CD14-positive monocyte (primary cell): ENCODE measurements around the gene CPNE9. TPM values are rescaled to one million over a fixed set of nuclear protein-coding genes. Genes with fewer than 3 reads are reported as not detected.

Experiments used
- DNase-seq, 3 donors: peaks; one replicate each; pipeline ENCODE4 v3.0.0-alpha.2; 2011 to 2022
- H2AFZ ChIP-seq: 2 replicates; pipeline ENCODE4 v1.6.0; 2012; ENCODE audit warnings: mild to moderate bottlenecking, low read depth, low read length, inconsistent platforms; ENCODE audit not compliant: insufficient read depth, poor library complexity, severe bottlenecking
- H3K27ac ChIP-seq, 2 donors: 1 replicate in 1 of 2; 2 replicates in 1 of 2; pipeline ENCODE4 v1.5.1; 2012 to 2013; ENCODE audit warnings: low read length in 2 of 2, control low read depth in 1 of 2, inconsistent platforms in 1 of 2, low read depth in 1 of 2, mild to moderate bottlenecking in 1 of 2
- H3K27me3 ChIP-seq, 2 donors: one replicate each; pipeline versions ENCODE4 v1.6.0 to v1.6.1; 2011 to 2013; ENCODE audit warnings: low read length in 2 of 2; ENCODE audit not compliant: control insufficient read depth in 2 of 2, insufficient read depth in 2 of 2
- H3K36me3 ChIP-seq, 2 donors: replicated peaks in 1 of 2; 1 replicate in 1 of 2; 2 replicates in 1 of 2; pipeline versions ENCODE4 v1.5.1 to v1.6.1; 2012 to 2013; ENCODE audit warnings: low read length in 2 of 2, control low read depth in 1 of 2, inconsistent platforms in 1 of 2, mild to moderate bottlenecking in 1 of 2; ENCODE audit not compliant: insufficient read depth in 2 of 2, control insufficient read depth in 1 of 2
- H3K4me1 ChIP-seq, 2 donors: 1 replicate in 1 of 2; 2 replicates in 1 of 2; pipeline versions ENCODE4 v1.5.1 to v1.6.1; 2012 to 2013; ENCODE audit warnings: low read length in 2 of 2, control low read depth in 1 of 2, inconsistent platforms in 1 of 2, mild to moderate bottlenecking in 1 of 2, moderate library complexity in 1 of 2; ENCODE audit not compliant: insufficient read depth in 2 of 2, control insufficient read depth in 1 of 2
- H3K4me2 ChIP-seq: replicated peaks from 2 replicates; pipeline ENCODE3; 2012; ENCODE audit warnings: low read length, moderate library complexity, mild to moderate bottlenecking; ENCODE audit not compliant: poor library complexity, severe bottlenecking; ENCODE audit errors: extremely low read depth
- H3K4me3 ChIP-seq, 3 experiments: fragments of 200-600 bp in 1 of 3; sonication (generic) in 1 of 3; replicated peaks in 1 of 3; 1 replicate in 2 of 3; 2 replicates in 1 of 3; pipeline ENCODE4 v1.5.1; 2011 to 2013; ENCODE audit warnings: low read length in 3 of 3, mild to moderate bottlenecking in 3 of 3, control low read depth in 2 of 3, low read depth in 2 of 3, inconsistent platforms in 1 of 3, moderate library complexity in 1 of 3
- H3K79me2 ChIP-seq: 2 replicates; pipeline ENCODE4 v1.6.0; 2012; ENCODE audit warnings: mild to moderate bottlenecking, control low read depth, inconsistent platforms, low read length, moderate library complexity; ENCODE audit not compliant: insufficient read depth
- H3K9ac ChIP-seq: 2 replicates; pipeline ENCODE4 v1.6.0; 2017; ENCODE audit warnings: low read length, mild to moderate bottlenecking; ENCODE audit not compliant: insufficient read depth, poor library complexity, severe bottlenecking
- H3K9me3 ChIP-seq, 2 donors: replicated peaks in 1 of 2; 1 replicate in 1 of 2; 2 replicates in 1 of 2; pipeline versions ENCODE4 v1.5.1 to v1.6.1; 2012 to 2013; ENCODE audit warnings: low read length in 2 of 2, control low read depth in 1 of 2; ENCODE audit not compliant: control insufficient read depth in 1 of 2, insufficient read depth in 1 of 2
- H4K20me1 ChIP-seq: 2 replicates; pipeline ENCODE4 v1.6.0; 2012; ENCODE audit warnings: mild to moderate bottlenecking, low read length, control low read depth, moderate library complexity; ENCODE audit not compliant: insufficient read depth
- H3K27ac Mint-ChIP-seq, 7 donors: one replicate each; pipeline ENCODE4 v1.8.0; 2020; ENCODE audit warnings: mild to moderate bottlenecking in 7 of 7, mixed read lengths in 7 of 7, moderate library complexity in 6 of 7, inconsistent platforms in 2 of 7
- H3K27me3 Mint-ChIP-seq, 3 donors: one replicate each; pipeline ENCODE4 v1.8.0; 2021 to 2022; ENCODE audit warnings: low read depth in 3 of 3, mild to moderate bottlenecking in 3 of 3, mixed read lengths in 3 of 3, moderate library complexity in 3 of 3, inconsistent platforms in 1 of 3
- H3K36me3 Mint-ChIP-seq, 2 donors: one replicate each; pipeline ENCODE4 v1.8.0; 2020; ENCODE audit warnings: mixed read lengths in 2 of 2, inconsistent platforms in 1 of 2, mild to moderate bottlenecking in 1 of 2
- H3K4me1 Mint-ChIP-seq: one replicate; pipeline ENCODE4 v1.8.0; 2020; ENCODE audit warnings: mild to moderate bottlenecking, mixed read lengths
- H3K4me3 Mint-ChIP-seq, 2 donors: one replicate each; pipeline ENCODE4 v1.8.0; 2020; ENCODE audit warnings: mild to moderate bottlenecking in 2 of 2, mixed read lengths in 2 of 2, moderate library complexity in 1 of 2
- H3K9me3 Mint-ChIP-seq, 7 donors: one replicate each; pipeline ENCODE4 v1.8.0; 2020 to 2022; ENCODE audit warnings: mixed read lengths in 7 of 7, mild to moderate bottlenecking in 6 of 7, moderate library complexity in 6 of 7, inconsistent platforms in 2 of 7
- WGBS: methylation state at CpG from one replicate; pipeline ENCODE4 v1.1.5; 2013; ENCODE audit warnings: missing lambda C conversion rate; ENCODE audit not compliant: insufficient coverage; 5-methylcytosine and 5-hydroxymethylcytosine counted together
- intact Hi-C, 2 donors: fragments of 100-400 bp; cut with micrococcal nuclease; formaldehyde crosslinking; loops; one replicate each; pipeline versions ENCODE4 v1.15.0 to v1.15.1; 2023
- polyA plus RNA-seq, 3 donors: library from polyadenylated mRNA; depleted of rRNA in 1 of 3; unstranded in 2 of 3; stranded (reverse) in 1 of 3; fragments of 300-500 nt in 2 of 3; fragments of >200 nt in 1 of 3; fragmentation: Illumina TruSeq in 2 of 3; gene quantifications; 1 replicate in 2 of 3; 2 replicates in 1 of 3; pipeline ENCODE4 v1.2.3, GENCODE V29; 2012 to 2021
- TF ChIP-seq, protein P1 (sequence below): fragments of 200-600 bp; IDR thresholded peaks from one replicate; pipeline ENCODE4 v1.8.0; 2022; ENCODE audit warnings: antibody characterized with exemption, mild to moderate bottlenecking

The CPNE9 gene
- polyA plus RNA-seq, 3 donors = 0.51 to 0.55 TPM; not detected in 1

DNA sequence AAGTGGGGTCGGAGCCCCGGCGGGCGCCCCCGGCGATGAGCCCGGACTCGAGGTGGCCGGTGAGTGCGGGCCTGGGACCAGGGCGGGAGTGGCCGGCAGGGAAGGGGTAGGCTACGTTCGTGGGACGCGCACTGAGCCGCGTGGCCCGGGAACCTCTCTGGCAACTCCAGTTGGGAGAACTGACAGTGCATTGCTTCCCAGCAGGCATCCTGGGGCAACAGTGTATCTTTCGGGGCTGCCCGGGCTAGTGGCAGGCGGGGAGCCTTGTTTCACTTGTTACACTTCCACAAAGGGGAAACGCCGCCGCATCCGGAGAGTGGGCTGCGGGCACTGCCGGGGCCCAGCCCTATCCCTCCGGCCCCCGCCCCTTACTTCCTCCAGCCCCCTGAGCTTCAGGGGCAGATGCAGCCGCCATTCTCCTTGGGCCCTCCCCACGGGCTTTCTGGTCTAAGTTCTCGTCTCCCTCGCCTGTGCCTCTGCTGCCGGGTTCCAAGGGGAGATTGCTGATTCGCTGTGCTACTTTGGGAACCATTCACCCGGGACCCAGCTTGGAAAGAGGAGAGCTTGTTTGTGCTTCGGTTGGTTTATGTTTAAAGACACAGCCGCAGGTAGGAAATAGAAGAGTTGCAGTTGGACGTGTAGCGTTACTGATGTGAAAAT, 28.6 kb downstream of the CPNE9 start:
- no peaks in the 10 kb centered on the region for H3K27me3 ChIP-seq
- Mint-ChIP-seq H3K27me3 (peaks cover 0 to 1% (median 0%) of the 10 kb centered on the region in 3 donors), H3K9me3 (no peaks in the 10 kb centered on the region), H3K36me3 (peaks cover 28 to 38% of the 10 kb centered on the region in 2 donors), H3K4me3 (peak overlapping the region; percentile 87 to 95), H3K27ac (peak overlapping the region; percentile 80 to 93 (median 90)), H3K4me1 (peaks cover 49% of the 10 kb centered on the region)
- H3K36me3 ChIP-seq = peaks cover 25 to 34% of the 10 kb centered on the region in 2 donors
- peaks cover 57% of the 10 kb centered on the region for H3K79me2 ChIP-seq
- peak overlapping the region; percentile 81 to 94 (median 85) for H3K4me3 ChIP-seq
- under 1% methylated on average over 38 of the region's 41 CpGs for WGBS
- peak overlapping the region; percentile 94 for H3K4me2 ChIP-seq
- peak overlapping the region; percentile 88 for H2AFZ ChIP-seq
- no peaks in the 10 kb centered on the region for H3K9me3 ChIP-seq
- peak; percentile 24 to 43 (median 34) for DNase-seq
- peaks cover 49% of the 10 kb centered on the region for H4K20me1 ChIP-seq
- H3K4me1 ChIP-seq = peaks cover 43 to 51% of the 10 kb centered on the region in 2 donors
- peak overlapping the region; percentile 90 to 96 for H3K27ac ChIP-seq
- peak overlapping the region; percentile 93 for H3K9ac ChIP-seq
- intact Hi-C loops = loop anchor here in 1 of 2 donors (5.0 kb wide), 2 partner anchors 60 to 335 kb away; partner anchors contain the start of genes ARPC4, SETD5 and TADA3
- TF ChIP-seq, protein P1, sequence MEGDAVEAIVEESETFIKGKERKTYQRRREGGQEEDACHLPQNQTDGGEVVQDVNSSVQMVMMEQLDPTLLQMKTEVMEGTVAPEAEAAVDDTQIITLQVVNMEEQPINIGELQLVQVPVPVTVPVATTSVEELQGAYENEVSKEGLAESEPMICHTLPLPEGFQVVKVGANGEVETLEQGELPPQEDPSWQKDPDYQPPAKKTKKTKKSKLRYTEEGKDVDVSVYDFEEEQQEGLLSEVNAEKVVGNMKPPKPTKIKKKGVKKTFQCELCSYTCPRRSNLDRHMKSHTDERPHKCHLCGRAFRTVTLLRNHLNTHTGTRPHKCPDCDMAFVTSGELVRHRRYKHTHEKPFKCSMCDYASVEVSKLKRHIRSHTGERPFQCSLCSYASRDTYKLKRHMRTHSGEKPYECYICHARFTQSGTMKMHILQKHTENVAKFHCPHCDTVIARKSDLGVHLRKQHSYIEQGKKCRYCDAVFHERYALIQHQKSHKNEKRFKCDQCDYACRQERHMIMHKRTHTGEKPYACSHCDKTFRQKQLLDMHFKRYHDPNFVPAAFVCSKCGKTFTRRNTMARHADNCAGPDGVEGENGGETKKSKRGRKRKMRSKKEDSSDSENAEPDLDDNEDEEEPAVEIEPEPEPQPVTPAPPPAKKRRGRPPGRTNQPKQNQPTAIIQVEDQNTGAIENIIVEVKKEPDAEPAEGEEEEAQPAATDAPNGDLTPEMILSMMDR = no peak

DNA sequence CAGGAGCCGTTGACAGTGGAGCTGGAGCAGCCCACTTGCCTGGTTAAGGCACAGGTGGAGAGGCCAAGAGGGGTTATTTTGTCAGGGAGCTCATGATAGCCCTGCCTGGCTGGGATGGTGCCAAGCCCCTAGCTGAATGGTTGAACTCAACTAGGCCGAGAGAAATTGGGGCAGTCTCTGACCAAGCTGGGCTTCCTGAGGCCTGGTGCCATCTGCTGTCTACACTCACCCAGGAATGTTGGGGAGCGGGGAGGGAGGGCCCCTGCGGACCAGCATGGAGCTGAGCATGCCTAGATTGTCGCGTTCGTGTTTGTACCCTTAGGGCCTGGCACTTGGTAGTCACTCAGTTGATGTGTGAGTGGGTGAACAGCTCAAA, 29.1 kb downstream of the CPNE9 start:
- H3K4me1 ChIP-seq = peaks cover 40 to 46% of the 10 kb centered on the region in 2 donors
- H2AFZ ChIP-seq = peak overlapping the region; percentile 88
- H3K27ac Mint-ChIP-seq = peak overlapping the region; percentile 46 to 93 (median 90)
- no peaks in the 10 kb centered on the region for H3K27me3 ChIP-seq
- peaks cover 0 to 1% (median 0%) of the 10 kb centered on the region in 3 donors for H3K27me3 Mint-ChIP-seq
- no peaks in the 10 kb centered on the region for H3K9me3 Mint-ChIP-seq
- no peak for DNase-seq
- 52% methylated on average over 7 of the region's 7 CpGs for whole genome bisulfite sequencing
- intact Hi-C loops = loop anchor here in 1 of 2 donors (5.0 kb wide), 2 partner anchors 60 to 335 kb away; partner anchors contain the start of genes ARPC4, SETD5 and TADA3
- peak overlapping the region; percentile 81 to 94 (median 85) for H3K4me3 ChIP-seq
- peaks cover 28 to 43% of the 10 kb centered on the region in 2 donors for H3K36me3 Mint-ChIP-seq
- H3K4me3 Mint-ChIP-seq = peak overlapping the region; percentile 87 to 95
- H3K9ac ChIP-seq = peak overlapping the region; percentile 93
- H3K4me2 ChIP-seq = peak overlapping the region; percentile 94
- peaks cover 44% of the 10 kb centered on the region for H3K4me1 Mint-ChIP-seq
- peaks cover 54% of the 10 kb centered on the region for H4K20me1 ChIP-seq
- H3K79me2 ChIP-seq = peaks cover 62% of the 10 kb centered on the region
- TF ChIP-seq, protein P1 = no peak
- H3K27ac ChIP-seq = peak overlapping the region; percentile 90 to 96
- H3K36me3 ChIP-seq = peaks cover 30 to 39% of the 10 kb centered on the region in 2 donors
- no peaks in the 10 kb centered on the region for H3K9me3 ChIP-seq
